WERI-Rb-1 (cell line): Measurements from ENCODE around the gene GALK1.

ENCODE experiments used
- DNase-seq: peaks from one replicate; pipeline ENCODE4 v3.0.0-alpha.2; 2020
- H3K27ac ChIP-seq: fragments of 250-450 bp; sonication (Bioruptor Pico); 2 replicates; pipeline ENCODE4 v1.5.1; 2020; ENCODE audit warnings: mild to moderate bottlenecking, moderate library complexity
- H3K27me3 ChIP-seq: fragments of 250-450 bp; sonication (Bioruptor Pico); 2 replicates; pipeline ENCODE4 v1.5.1; 2021; ENCODE audit warnings: mild to moderate bottlenecking, low read depth, moderate library complexity; ENCODE audit not compliant: insufficient read depth, severe bottlenecking
- H3K36me3 ChIP-seq: fragments of 250-450 bp; sonication (Bioruptor Pico); 2 replicates; pipeline ENCODE4 v1.5.1; 2020; ENCODE audit warnings: mild to moderate bottlenecking, moderate library complexity
- H3K4me3 ChIP-seq: 2 replicates; pipeline ENCODE4 v1.5.1; 2011; ENCODE audit warnings: low read depth, mild to moderate bottlenecking, control low read depth, low read length
- H3K9me3 ChIP-seq: fragments of 250-450 bp; sonication (Bioruptor Pico); 2 replicates; pipeline ENCODE4 v1.5.1; 2021; ENCODE audit warnings: mild to moderate bottlenecking, moderate library complexity; ENCODE audit not compliant: severe bottlenecking
- TF ChIP-seq, protein P1 (sequence below): IDR thresholded peaks from 2 replicates; pipeline ENCODE4 v1.5.1; 2011; ENCODE audit warnings: low read depth, mild to moderate bottlenecking, control low read depth, inconsistent platforms, low read length

GALK1 gene

GRCh38 chr17:75731086-75731715, 33.8 kb downstream of the GALK1 start:
- Histone ChIP-seq H3K27ac (no peak overlapping the region), H3K36me3 (no peaks in the 10 kb centered on the region), H3K4me3 (no peak overlapping the region), H3K27me3 (peaks cover 2% of the 10 kb centered on the region), H3K9me3 (peaks cover 5% of the 10 kb centered on the region)
- DNase-seq = no peak
- TF ChIP-seq, protein P1, sequence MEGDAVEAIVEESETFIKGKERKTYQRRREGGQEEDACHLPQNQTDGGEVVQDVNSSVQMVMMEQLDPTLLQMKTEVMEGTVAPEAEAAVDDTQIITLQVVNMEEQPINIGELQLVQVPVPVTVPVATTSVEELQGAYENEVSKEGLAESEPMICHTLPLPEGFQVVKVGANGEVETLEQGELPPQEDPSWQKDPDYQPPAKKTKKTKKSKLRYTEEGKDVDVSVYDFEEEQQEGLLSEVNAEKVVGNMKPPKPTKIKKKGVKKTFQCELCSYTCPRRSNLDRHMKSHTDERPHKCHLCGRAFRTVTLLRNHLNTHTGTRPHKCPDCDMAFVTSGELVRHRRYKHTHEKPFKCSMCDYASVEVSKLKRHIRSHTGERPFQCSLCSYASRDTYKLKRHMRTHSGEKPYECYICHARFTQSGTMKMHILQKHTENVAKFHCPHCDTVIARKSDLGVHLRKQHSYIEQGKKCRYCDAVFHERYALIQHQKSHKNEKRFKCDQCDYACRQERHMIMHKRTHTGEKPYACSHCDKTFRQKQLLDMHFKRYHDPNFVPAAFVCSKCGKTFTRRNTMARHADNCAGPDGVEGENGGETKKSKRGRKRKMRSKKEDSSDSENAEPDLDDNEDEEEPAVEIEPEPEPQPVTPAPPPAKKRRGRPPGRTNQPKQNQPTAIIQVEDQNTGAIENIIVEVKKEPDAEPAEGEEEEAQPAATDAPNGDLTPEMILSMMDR = no peak

DNA sequence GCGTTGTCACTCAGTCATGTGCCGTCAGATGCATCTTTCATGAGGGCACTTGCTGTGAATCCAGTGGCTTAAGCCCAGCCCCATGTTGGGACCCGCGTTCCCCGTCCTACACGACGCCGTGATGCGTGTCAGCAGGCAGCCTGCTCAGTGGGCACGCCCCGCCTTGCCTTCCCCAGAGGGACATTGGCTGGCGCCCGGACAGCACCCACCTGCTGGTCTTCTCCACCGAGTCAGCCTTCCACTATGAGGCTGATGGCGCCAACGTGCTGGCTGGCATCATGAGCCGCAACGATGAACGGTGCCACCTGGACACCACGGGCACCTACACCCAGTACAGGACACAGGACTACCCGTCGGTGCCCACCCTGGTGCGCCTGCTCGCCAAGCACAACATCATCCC, 34.9 kb downstream of the GALK1 start:
- Histone ChIP-seq H3K9me3 (no peaks in the 10 kb centered on the region), H3K36me3 (no peaks in the 10 kb centered on the region), H3K27me3 (peaks cover 2% of the 10 kb centered on the region), H3K4me3 (no peak overlapping the region), H3K27ac (no peak overlapping the region)
- DNase-seq = no peak
- TF ChIP-seq, protein P1 = no peak

DNA sequence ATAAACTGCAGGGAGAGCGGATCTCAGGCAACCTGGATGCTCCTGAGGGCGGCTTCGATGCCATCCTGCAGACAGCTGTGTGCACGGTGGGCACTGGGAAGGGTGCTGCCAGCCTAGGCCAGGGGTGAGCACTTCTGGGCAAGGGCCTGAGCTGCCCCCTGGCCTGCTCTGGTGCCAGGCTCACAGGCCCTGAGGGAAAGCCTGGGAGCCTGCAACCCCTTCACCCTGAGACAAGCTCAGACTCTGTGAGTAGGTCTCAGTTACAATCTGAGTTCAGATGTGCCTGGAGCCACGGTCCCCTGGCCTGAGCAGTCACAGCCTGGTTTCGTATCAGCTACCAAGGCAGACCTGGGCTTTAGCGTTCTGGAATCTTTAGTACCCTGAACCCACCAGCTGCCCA, 35.6 kb downstream of the GALK1 start:
- H3K36me3 ChIP-seq = no peaks in the 10 kb centered on the region
- TF ChIP-seq, protein P1 = no peak
- peaks cover 2% of the 10 kb centered on the region for H3K27me3 ChIP-seq
- DNase-seq = no peak
- H3K4me3 ChIP-seq = no peak overlapping the region
- H3K27ac ChIP-seq = no peak overlapping the region
- no peaks in the 10 kb centered on the region for H3K9me3 ChIP-seq

DNA sequence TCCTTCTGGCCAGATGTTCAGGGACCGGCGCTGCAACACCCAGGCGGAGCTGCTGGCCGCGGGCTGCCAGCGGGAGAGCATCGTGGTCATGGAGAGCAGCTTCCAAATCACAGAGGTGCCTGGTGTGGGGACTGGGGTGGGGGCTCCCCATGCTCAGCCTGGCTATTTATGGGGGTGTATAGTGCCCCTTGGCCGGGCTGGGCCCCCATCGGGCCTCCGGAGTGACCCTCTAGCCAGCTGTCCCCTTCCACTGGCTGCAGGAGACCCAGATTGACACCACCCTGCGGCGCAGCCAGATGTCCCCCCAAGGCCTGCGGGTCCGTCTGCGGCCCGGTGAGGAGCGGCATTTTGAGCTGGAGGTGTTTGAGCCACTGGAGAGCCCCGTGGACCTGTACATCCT, 37.6 kb downstream of the GALK1 start:
- Histone ChIP-seq H3K27ac (no peak overlapping the region), H3K9me3 (no peaks in the 10 kb centered on the region)
- TF ChIP-seq, protein P1 = no peak

GRCh38 chr17:75725504-75725903, 39.5 kb downstream of the GALK1 start:
- TF ChIP-seq, protein P1 = no peak
- H3K4me3 ChIP-seq = no peak overlapping the region
- H3K36me3 ChIP-seq = no peaks in the 10 kb centered on the region
- no peak overlapping the region for H3K27ac ChIP-seq
- no peak for DNase-seq
- no peaks in the 10 kb centered on the region for H3K9me3 ChIP-seq
- peaks cover 22% of the 10 kb centered on the region for H3K27me3 ChIP-seq

More for the DNA sequence above, 37.6 kb downstream of the GALK1 start:
- Histone ChIP-seq H3K4me3 (no peak overlapping the region), H3K36me3 (no peaks in the 10 kb centered on the region), H3K27me3 (peaks cover 6% of the 10 kb centered on the region)
- no peak for DNase-seq
